GM12865 (cell line): ENCODE data around the gene BRCA2.
A peak's percentile ranks its signal among the peaks of the same experiment; 100 is the strongest.

Experiments
- DNase-seq: peaks from one replicate; pipeline ENCODE4 v3.0.0; 2010; ENCODE audit warnings: low read depth
- H3K4me3 ChIP-seq: 2 replicates; pipeline ENCODE4 v1.5.1; 2011; ENCODE audit warnings: mild to moderate bottlenecking, low read depth, low read length, control low read depth
- CTCF ChIP-seq: IDR thresholded peaks from 2 replicates; pipeline ENCODE4 v1.5.1; 2011; ENCODE audit warnings: low read length, control low read depth, low read depth, inconsistent platforms; ENCODE audit not compliant: insufficient read depth; ENCODE audit errors: missing control alignments

Gene BRCA2

GRCh38 chr13:32407854-32408253 lies 92.5 kb downstream of the BRCA2 start:
- H3K4me3 ChIP-seq, result peak overlapping the region; percentile 60
- peak; percentile 84 for DNase-seq
- no peak for TF ChIP-seq CTCF

DNA sequence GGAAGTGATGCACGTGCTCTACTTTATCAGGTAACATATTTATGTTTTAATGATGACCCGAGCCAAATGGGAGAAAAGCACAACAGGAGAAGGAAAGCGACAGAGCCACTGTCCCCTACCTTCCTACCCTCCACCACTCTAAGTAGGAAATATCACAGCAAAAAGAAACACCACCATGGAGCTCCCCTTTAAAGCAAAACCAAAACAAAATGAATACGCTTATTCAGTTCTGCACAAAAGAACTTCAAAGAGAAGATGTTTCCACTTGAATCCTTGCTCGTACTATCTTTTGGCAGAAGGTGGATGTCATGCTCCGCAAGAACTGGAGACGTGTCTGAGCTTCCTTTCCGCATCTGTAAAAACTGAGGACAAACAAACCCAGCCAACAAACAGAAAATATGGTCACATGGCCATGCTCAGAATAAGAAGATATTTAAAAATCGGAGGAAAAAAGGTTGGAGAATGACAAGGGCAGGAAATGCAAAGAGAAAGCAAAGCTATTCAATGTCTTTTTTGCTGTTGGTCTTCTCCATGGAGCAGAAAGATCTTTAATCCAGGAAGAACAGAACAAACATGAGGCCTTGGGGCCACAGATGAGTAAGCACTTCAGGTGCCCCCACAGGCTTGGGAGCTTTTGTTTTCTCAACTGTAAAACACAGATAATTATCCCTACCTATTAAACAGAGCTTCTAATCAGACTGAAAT lies 93.1 kb downstream of the BRCA2 start:
- H3K4me3 ChIP-seq, result peak overlapping the region; percentile 60

GRCh38 chr13:32409001-32409313 lies 93.6 kb downstream of the BRCA2 start:
- no peak for DNase-seq

More for the DNA sequence above, 93.1 kb downstream of the BRCA2 start:
- DNase-seq, result peak; percentile 28
- TF ChIP-seq CTCF, result no peak

GRCh38 chr13:32409561-32410421 lies 94.5 kb downstream of the BRCA2 start:
- no peak for TF ChIP-seq CTCF
- no peak for DNase-seq
- no peak overlapping the region for H3K4me3 ChIP-seq

More at GRCh38 chr13:32409001-32409313, 93.6 kb downstream of the BRCA2 start:
- no peak for TF ChIP-seq CTCF
- no peak overlapping the region for H3K4me3 ChIP-seq

- no peak for TF ChIP-seq CTCF
- no peak for DNase-seq
These were observed 98.0 kb downstream of the BRCA2 start for GRCh38 chr13:32413284-32413683.

GRCh38 chr13:32414580-32414979 lies 99.3 kb downstream of the BRCA2 start:
- no peak for DNase-seq
- no peak for TF ChIP-seq CTCF

More at GRCh38 chr13:32413284-32413683, 98.0 kb downstream of the BRCA2 start:
- no peak overlapping the region for H3K4me3 ChIP-seq

More at GRCh38 chr13:32414580-32414979, 99.3 kb downstream of the BRCA2 start:
- no peak overlapping the region for H3K4me3 ChIP-seq
